ENCODE measurements around the gene HBZ.

Gene HBZ

DNA sequence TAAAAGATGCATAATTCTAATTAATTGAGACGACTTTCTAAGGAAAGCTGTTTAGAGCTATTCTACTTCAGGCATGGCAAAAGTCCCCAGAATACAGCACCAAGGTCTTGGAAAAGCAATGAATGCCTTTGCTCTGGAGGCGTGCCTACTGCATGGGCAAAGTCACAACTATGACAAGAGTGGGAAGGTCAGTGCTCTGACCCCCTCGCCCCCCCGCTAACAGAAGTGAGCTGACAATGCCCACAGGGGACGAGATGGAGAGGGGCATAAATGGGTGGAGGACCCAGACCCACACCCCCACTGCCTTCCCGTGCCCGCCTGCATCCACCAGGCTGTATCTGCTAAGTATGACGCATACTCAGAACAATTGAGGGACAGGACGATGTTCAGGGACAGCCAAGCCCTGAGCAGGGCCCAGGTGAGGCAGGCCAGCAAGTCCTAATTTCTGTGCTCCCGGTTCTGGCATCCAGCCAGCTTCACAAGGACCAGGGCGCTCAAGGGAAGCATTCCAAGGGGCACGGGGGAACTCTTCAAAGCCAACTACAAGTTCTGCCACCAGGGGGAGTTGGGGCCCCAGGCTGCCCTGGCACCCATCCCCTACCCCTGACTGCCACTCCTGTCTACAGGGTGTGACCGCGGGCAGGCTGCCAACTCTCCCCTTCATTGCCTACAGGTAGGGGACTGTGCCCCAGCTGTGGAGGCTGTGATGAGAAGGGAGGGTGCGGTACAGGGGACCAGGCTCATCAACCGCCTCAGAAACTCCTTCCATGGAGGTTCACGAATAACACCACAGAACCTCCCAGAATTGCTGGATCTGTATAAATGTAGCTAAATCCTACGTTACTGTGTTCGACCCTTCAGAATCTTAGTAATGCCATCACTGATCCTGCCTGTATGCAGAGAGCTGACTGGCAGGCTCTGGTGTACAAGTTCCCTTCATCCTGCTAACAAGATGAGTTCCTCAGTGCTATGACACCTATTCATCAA is 34.8 kb upstream of the HBZ start:
- Histone ChIP-seq H2AFZ (ENCODE audit: low read length) (no peak overlapping the region), H4K8ac (ENCODE audit: low read depth, low read length) (no peak overlapping the region), H2BK5ac (ENCODE audit: low read length) (no peak overlapping the region), H2AK5ac (ENCODE audit: low read depth, low read length) (no peak overlapping the region), H3K18ac (ENCODE audit: low read length) (peak overlapping the region; percentile 67), H3K14ac (ENCODE audit: low read length) (no peak overlapping the region), H3K9ac (ENCODE audit: low read depth, low read length, poor library complexity) (no peak overlapping the region), H3K27ac (replicated peaks; ENCODE audit: low read length) (no peak overlapping the region), H2BK120ac (ENCODE audit: low read depth, low read length) (no peak overlapping the region), H3K4ac (ENCODE audit: low read length) (no peak overlapping the region), H3K9me3 (replicated peaks in 1 of 2; ENCODE audit: control insufficient read depth in 2 of 2, insufficient read depth in 1 of 2, low read depth in 1 of 2, low read length in 2 of 2) (no peaks in the 10 kb centered on the region), H3K27me3 (ENCODE audit: control insufficient read depth in 3 of 3, insufficient read depth in 3 of 3, low read depth in 1 of 3, low read length in 3 of 3) (no peaks in the 10 kb centered on the region), H3K79me1 (ENCODE audit: low read depth, low read length) (peaks cover 4% of the 10 kb centered on the region), H3K4me1 (ENCODE audit: control insufficient read depth in 2 of 2, insufficient read depth in 1 of 2, low read depth in 1 of 2, low read length in 2 of 2) (peaks cover 0 to 8% of the 10 kb centered on the region in 2 donors), H3K36me3 (replicated peaks in 1 of 2; ENCODE audit: control insufficient read depth in 2 of 2, insufficient read depth in 2 of 2, low read length in 2 of 2) (peaks cover 0 to 10% of the 10 kb centered on the region in 2 donors), H2BK12ac (ENCODE audit: low read length) (no peak overlapping the region), H3K4me2 (ENCODE audit: insufficient read depth, low read length, poor library complexity, severe bottlenecking) (no peak overlapping the region), H3K23ac (ENCODE audit: low read depth, low read length, poor library complexity) (peak overlapping the region; percentile 29), H3K4me3 (ENCODE audit: low read length in 2 of 2) (no peak overlapping the region), H2BK15ac (ENCODE audit: low read length) (no peak overlapping the region), H4K91ac (ENCODE audit: low read depth, low read length, poor library complexity) (no peak overlapping the region)
- WGBS, 2 donors (ENCODE audit: extremely low coverage in 2 of 2, insufficient read length in 2 of 2, insufficient replicate concordance in 1 of 2) = no CpG with 5 or more reads among the region's 19 CpGs
- DNase-seq (ENCODE audit: low spot score) = peak; percentile 33

DNA sequence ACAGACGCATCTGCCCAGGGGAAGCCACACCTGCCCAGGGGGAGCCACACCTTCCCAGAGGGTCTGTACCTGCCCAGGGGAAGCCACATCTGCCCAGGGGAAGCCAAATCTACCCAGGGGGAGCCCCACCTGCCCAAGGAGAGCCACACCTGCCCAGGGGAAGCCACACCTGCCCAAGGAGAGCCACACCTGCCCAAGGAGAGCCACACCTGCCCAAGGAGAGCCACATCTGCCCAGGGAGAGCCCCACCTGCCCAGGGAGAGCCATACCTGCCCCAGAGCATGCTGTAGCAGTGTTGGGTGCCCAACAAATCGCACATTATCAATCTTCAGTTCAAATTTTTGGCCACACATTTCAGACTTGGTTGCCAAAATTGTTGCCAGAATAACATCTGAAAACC is 33.6 kb upstream of the HBZ start:
- Histone ChIP-seq H3K27ac (replicated peaks; ENCODE audit: low read length) (no peak overlapping the region), H3K18ac (ENCODE audit: low read length) (no peak overlapping the region), H3K9me3 (replicated peaks in 1 of 2; ENCODE audit: control insufficient read depth in 2 of 2, insufficient read depth in 1 of 2, low read depth in 1 of 2, low read length in 2 of 2) (no peaks in the 10 kb centered on the region), H3K14ac (ENCODE audit: low read length) (no peak overlapping the region), H2BK120ac (ENCODE audit: low read depth, low read length) (no peak overlapping the region), H3K4me3 (ENCODE audit: low read length in 2 of 2) (no peak overlapping the region), H3K36me3 (replicated peaks in 1 of 2; ENCODE audit: control insufficient read depth in 2 of 2, insufficient read depth in 2 of 2, low read length in 2 of 2) (peaks cover 0 to 12% of the 10 kb centered on the region in 2 donors), H2BK5ac (ENCODE audit: low read length) (no peak overlapping the region), H3K27me3 (ENCODE audit: control insufficient read depth in 3 of 3, insufficient read depth in 3 of 3, low read depth in 1 of 3, low read length in 3 of 3) (no peaks in the 10 kb centered on the region), H3K4me2 (ENCODE audit: insufficient read depth, low read length, poor library complexity, severe bottlenecking) (no peak overlapping the region), H2AFZ (ENCODE audit: low read length) (no peak overlapping the region), H3K23ac (ENCODE audit: low read depth, low read length, poor library complexity) (no peak overlapping the region), H3K9ac (ENCODE audit: low read depth, low read length, poor library complexity) (no peak overlapping the region), H4K8ac (ENCODE audit: low read depth, low read length) (no peak overlapping the region), H2BK15ac (ENCODE audit: low read length) (no peak overlapping the region), H4K91ac (ENCODE audit: low read depth, low read length, poor library complexity) (no peak overlapping the region), H2AK5ac (ENCODE audit: low read depth, low read length) (no peak overlapping the region), H3K4ac (ENCODE audit: low read length) (no peak overlapping the region), H3K79me1 (ENCODE audit: low read depth, low read length) (peaks cover 4% of the 10 kb centered on the region), H3K4me1 (ENCODE audit: control insufficient read depth in 2 of 2, insufficient read depth in 1 of 2, low read depth in 1 of 2, low read length in 2 of 2) (peaks cover 0 to 3% of the 10 kb centered on the region in 2 donors), H2BK12ac (ENCODE audit: low read length) (no peak overlapping the region)
- DNase-seq (ENCODE audit: low spot score) = no peak
- WGBS, 2 donors (ENCODE audit: extremely low coverage in 2 of 2, insufficient read length in 2 of 2, insufficient replicate concordance in 1 of 2) = no CpG with 5 or more reads among the region's 2 CpGs

DNA sequence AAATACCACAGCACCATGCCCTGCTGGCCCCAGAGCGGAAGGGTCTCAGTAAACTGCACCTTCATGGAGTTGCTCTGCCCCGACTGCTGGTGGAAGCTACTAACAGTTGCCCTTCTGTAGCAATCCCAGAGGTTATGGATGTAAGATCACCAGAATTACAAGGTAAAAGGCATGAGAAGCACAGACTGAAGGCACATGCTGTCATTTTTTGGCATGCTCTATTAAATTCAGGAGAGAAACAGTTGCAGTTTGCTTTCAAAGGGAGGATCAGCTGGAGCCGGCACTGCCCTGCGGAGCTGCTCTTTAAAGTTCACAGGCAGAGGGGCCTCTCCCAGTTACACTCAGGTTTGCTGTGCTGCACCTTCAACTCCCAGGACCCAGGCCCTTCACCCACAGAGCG is 33.1 kb upstream of the HBZ start:
- Histone ChIP-seq H2BK5ac (ENCODE audit: low read length) (no peak overlapping the region), H3K9ac (ENCODE audit: low read depth, low read length, poor library complexity) (no peak overlapping the region), H4K91ac (ENCODE audit: low read depth, low read length, poor library complexity) (no peak overlapping the region), H2BK12ac (ENCODE audit: low read length) (no peak overlapping the region), H3K4me2 (ENCODE audit: insufficient read depth, low read length, poor library complexity, severe bottlenecking) (no peak overlapping the region), H3K23ac (ENCODE audit: low read depth, low read length, poor library complexity) (peak overlapping the region; percentile 31), H3K79me1 (ENCODE audit: low read depth, low read length) (peaks cover 4% of the 10 kb centered on the region), H3K4me3 (ENCODE audit: low read length in 2 of 2) (no peak overlapping the region), H3K9me3 (replicated peaks in 1 of 2; ENCODE audit: control insufficient read depth in 2 of 2, insufficient read depth in 1 of 2, low read depth in 1 of 2, low read length in 2 of 2) (no peaks in the 10 kb centered on the region), H3K27ac (replicated peaks; ENCODE audit: low read length) (no peak overlapping the region), H3K4me1 (ENCODE audit: control insufficient read depth in 2 of 2, insufficient read depth in 1 of 2, low read depth in 1 of 2, low read length in 2 of 2) (peaks cover 0 to 3% of the 10 kb centered on the region in 2 donors), H2BK15ac (ENCODE audit: low read length) (no peak overlapping the region), H3K18ac (ENCODE audit: low read length) (no peak overlapping the region), H2BK120ac (ENCODE audit: low read depth, low read length) (no peak overlapping the region), H2AK5ac (ENCODE audit: low read depth, low read length) (no peak overlapping the region), H3K14ac (ENCODE audit: low read length) (peak overlapping the region; percentile 6), H3K27me3 (ENCODE audit: control insufficient read depth in 3 of 3, insufficient read depth in 3 of 3, low read depth in 1 of 3, low read length in 3 of 3) (no peaks in the 10 kb centered on the region), H3K36me3 (replicated peaks in 1 of 2; ENCODE audit: control insufficient read depth in 2 of 2, insufficient read depth in 2 of 2, low read length in 2 of 2) (peaks cover 0 to 12% of the 10 kb centered on the region in 2 donors), H4K8ac (ENCODE audit: low read depth, low read length) (no peak overlapping the region), H2AFZ (ENCODE audit: low read length) (no peak overlapping the region), H3K4ac (ENCODE audit: low read length) (no peak overlapping the region)
- DNase-seq (ENCODE audit: low spot score) = no peak
- no CpG with 5 or more reads among the region's 5 CpGs for WGBS, 2 donors (ENCODE audit: extremely low coverage in 2 of 2, insufficient read length in 2 of 2, insufficient replicate concordance in 1 of 2)

DNA sequence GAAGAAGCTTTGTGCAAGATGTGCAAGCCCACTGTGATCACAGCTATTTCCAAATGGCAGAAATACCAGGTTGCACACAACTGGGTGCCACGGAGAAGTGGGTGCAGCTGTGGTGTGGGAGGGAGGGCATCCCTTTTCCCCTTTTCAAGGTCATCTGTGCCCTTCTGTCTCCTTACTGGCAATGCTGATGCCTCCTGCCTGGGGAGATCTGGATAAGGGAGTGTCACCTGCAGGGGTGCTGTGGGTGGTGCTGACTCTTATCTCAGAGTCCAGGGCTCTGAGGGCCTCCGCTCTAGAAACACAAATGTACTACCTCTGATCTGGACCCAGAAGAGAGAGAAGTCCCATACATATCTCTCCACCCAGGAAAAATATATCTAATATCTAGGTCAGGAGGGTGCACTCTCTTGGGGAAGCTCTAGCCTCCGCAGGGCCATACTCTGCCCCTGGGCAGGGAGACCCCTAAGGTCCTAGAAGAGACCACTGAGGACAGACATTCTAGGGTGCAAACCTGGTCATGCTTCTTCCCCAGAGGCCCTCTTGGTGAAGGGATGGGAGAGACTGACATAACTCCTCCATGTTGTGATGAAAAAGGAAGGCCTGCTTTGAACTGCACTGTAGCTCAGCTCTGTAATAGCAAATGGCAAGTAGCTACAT is 32.5 kb upstream of the HBZ start:
- WGBS, 2 donors (ENCODE audit: extremely low coverage in 2 of 2, insufficient read length in 2 of 2, insufficient replicate concordance in 1 of 2) = no CpG with 5 or more reads among the region's 3 CpGs

More for the DNA sequence above, 32.5 kb upstream of the HBZ start:
- no peak overlapping the region for H4K8ac ChIP-seq (ENCODE audit: low read depth, low read length)
- H2BK5ac ChIP-seq (ENCODE audit: low read length) = no peak overlapping the region
- H3K4me2 ChIP-seq (ENCODE audit: insufficient read depth, low read length, poor library complexity, severe bottlenecking) = no peak overlapping the region
- peaks cover 0 to 12% of the 10 kb centered on the region in 2 donors for H3K36me3 ChIP-seq (replicated peaks in 1 of 2; ENCODE audit: control insufficient read depth in 2 of 2, insufficient read depth in 2 of 2, low read length in 2 of 2)
- H3K4me1 ChIP-seq (ENCODE audit: control insufficient read depth in 2 of 2, insufficient read depth in 1 of 2, low read depth in 1 of 2, low read length in 2 of 2) = peaks cover 0 to 3% of the 10 kb centered on the region in 2 donors
- H2AK5ac ChIP-seq (ENCODE audit: low read depth, low read length) = no peak overlapping the region
- no peak overlapping the region for H3K4me3 ChIP-seq (ENCODE audit: low read length in 2 of 2)
- H3K9me3 ChIP-seq (replicated peaks in 1 of 2; ENCODE audit: control insufficient read depth in 2 of 2, insufficient read depth in 1 of 2, low read depth in 1 of 2, low read length in 2 of 2) = no peaks in the 10 kb centered on the region
- no peak for DNase-seq (ENCODE audit: low spot score)
- no peak overlapping the region for H2BK15ac ChIP-seq (ENCODE audit: low read length)
- no peak overlapping the region for H2AFZ ChIP-seq (ENCODE audit: low read length)
- H3K27ac ChIP-seq (replicated peaks; ENCODE audit: low read length) = no peak overlapping the region
- H3K79me1 ChIP-seq (ENCODE audit: low read depth, low read length) = peaks cover 4% of the 10 kb centered on the region
- peak overlapping the region; percentile 31 for H3K23ac ChIP-seq (ENCODE audit: low read depth, low read length, poor library complexity)
- no peak overlapping the region for H3K14ac ChIP-seq (ENCODE audit: low read length)
- H3K18ac ChIP-seq (ENCODE audit: low read length) = no peak overlapping the region
- H2BK120ac ChIP-seq (ENCODE audit: low read depth, low read length) = no peak overlapping the region
- no peak overlapping the region for H3K4ac ChIP-seq (ENCODE audit: low read length)
- no peak overlapping the region for H2BK12ac ChIP-seq (ENCODE audit: low read length)
- no peak overlapping the region for H4K91ac ChIP-seq (ENCODE audit: low read depth, low read length, poor library complexity)
- H3K27me3 ChIP-seq (ENCODE audit: control insufficient read depth in 3 of 3, insufficient read depth in 3 of 3, low read depth in 1 of 3, low read length in 3 of 3) = no peaks in the 10 kb centered on the region
- no peak overlapping the region for H3K9ac ChIP-seq (ENCODE audit: low read depth, low read length, poor library complexity)
